ENCODE data around the gene SPSB4.

DNA sequence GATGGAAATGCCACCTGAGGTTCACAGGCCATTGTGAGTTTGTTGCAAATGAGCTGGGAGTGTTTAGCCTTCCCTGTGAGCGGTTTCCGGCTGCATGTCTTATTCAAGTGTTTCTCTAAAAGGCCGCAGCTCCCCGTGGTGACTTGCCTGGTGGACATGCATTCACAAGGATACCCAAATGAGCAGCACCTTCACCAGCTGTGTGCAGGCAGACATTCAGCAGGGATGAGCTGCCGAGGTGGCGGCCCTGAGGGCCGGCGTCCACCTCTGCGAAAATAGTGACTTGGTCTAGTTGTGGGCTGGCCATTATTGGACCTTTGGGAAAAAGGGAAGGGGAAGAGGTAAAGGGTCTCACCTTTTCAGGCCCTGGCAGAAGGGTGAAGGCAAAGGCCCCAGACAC lies 23.4 kb downstream of the SPSB4 start:
- TF ChIP-seq ZNF654 (tag by site-specific recombination; IDR thresholded peaks at IDR 0.05; ENCODE audit: low read depth) = no peak
- no peak for TF ChIP-seq YY1 (tag by site-specific recombination; IDR thresholded peaks at IDR 0.05)
- no peak for TF ChIP-seq ZNF239 (tag by site-specific recombination; IDR thresholded peaks at IDR 0.05)
- no peak for TF ChIP-seq ZNF23 (tag by site-specific recombination; IDR thresholded peaks at IDR 0.05; ENCODE audit: borderline replicate concordance)
- TF ChIP-seq ZNF777 (tag by site-specific recombination; IDR thresholded peaks at IDR 0.05; ENCODE audit: borderline replicate concordance) = no peak
- no peak for TF ChIP-seq CTCF (tag by site-specific recombination; IDR thresholded peaks at IDR 0.05)
- no peak for TF ChIP-seq ZNF596 (tag by site-specific recombination; IDR thresholded peaks at IDR 0.05)
- TF ChIP-seq, protein P1, sequence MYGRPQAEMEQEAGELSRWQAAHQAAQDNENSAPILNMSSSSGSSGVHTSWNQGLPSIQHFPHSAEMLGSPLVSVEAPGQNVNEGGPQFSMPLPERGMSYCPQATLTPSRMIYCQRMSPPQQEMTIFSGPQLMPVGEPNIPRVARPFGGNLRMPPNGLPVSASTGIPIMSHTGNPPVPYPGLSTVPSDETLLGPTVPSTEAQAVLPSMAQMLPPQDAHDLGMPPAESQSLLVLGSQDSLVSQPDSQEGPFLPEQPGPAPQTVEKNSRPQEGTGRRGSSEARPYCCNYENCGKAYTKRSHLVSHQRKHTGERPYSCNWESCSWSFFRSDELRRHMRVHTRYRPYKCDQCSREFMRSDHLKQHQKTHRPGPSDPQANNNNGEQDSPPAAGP (tag by site-specific recombination; IDR thresholded peaks at IDR 0.05) = no peak
- no peak for TF ChIP-seq ZNF274 (IDR thresholded peaks at IDR 0.05; ENCODE audit: low read length)
- TF ChIP-seq ZNF274 (tag by site-specific recombination; IDR thresholded peaks at IDR 0.05; ENCODE audit: borderline replicate concordance) = no peak
- no peak for TF ChIP-seq SP2 (tag by site-specific recombination; IDR thresholded peaks at IDR 0.05)
- no peak for TF ChIP-seq ZNF302 (tag by site-specific recombination; IDR thresholded peaks at IDR 0.05; ENCODE audit: low read depth)
- no peak for TF ChIP-seq ZNF133 (tag by site-specific recombination; IDR thresholded peaks at IDR 0.05)
